ENCODE measurements around the gene CTU2.
A peak's percentile ranks its signal among the peaks of the same experiment; 100 is the strongest.

Gene CTU2

DNA sequence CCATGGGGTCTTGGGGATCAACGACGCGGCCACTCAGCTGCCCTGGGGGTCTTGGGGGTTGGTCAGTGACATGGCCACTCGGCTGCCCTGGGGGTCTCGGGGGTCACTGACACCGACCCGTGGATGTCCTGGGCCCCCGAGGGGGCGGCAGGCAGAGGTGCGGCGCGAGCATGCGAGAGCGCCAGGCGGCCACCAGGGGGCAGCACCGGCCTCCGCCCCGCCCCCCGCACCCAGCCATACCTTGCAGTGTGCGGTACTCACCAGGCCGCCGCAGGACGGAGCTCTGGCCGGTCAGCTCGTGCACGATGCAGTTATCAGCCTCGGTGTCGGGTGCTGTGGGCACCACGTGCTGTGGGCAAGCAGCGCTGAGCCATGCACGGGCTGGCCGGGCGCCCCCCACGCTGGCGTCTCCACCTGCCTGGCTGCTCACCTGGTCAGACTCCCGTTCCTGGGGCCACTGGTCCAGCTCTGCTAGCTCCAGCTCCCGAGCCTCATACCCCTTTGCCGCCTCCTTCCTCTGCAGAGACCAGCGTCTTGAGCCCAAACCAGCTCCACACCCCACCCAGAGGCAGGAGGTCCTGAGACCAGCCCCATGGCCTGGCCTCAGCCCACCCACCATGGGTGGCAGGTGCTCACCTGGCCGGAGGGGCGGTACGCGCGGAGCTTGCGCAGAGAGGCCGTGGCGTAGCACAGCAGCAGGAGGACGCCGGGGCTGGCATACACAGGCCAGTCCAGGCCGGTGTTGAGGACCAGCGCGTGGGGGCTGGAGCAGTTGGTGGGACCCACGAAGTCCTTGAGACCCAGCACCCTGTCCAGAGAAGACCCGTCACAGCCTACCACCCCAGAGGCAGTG lies 31.2 kb downstream of the CTU2 start (continued):
- TF ChIP-seq ZNF169 (tag by site-specific recombination; IDR thresholded peaks at IDR 0.05) (no peak), FEZF1 (tag by site-specific recombination; IDR thresholded peaks at IDR 0.05) (no peak), ZNF558 (tag by site-specific recombination; IDR thresholded peaks at IDR 0.05) (no peak), ZNF707 (tag by site-specific recombination; IDR thresholded peaks at IDR 0.05) (no peak), SCRT1 (tag by site-specific recombination; IDR thresholded peaks at IDR 0.05; ENCODE audit: borderline replicate concordance) (no peak), ZNF202 (tag by site-specific recombination; IDR thresholded peaks at IDR 0.05; ENCODE audit: borderline replicate concordance) (no peak), ZNF785 (tag by site-specific recombination; IDR thresholded peaks at IDR 0.05) (no peak), GLIS2 (tag by site-specific recombination; IDR thresholded peaks at IDR 0.05) (peak; percentile 71), ZNF624 (tag by site-specific recombination; IDR thresholded peaks at IDR 0.05) (no peak), ZNF302 (tag by site-specific recombination; IDR thresholded peaks at IDR 0.05; ENCODE audit: low read depth) (no peak), ZIC2 (tag by site-specific recombination; IDR thresholded peaks at IDR 0.05) (peak; percentile 18; the same call in 1 of the 2 replicates), ZNF658 (tag by site-specific recombination; IDR thresholded peaks at IDR 0.05) (no peak)
- TF ChIP-seq, protein P1, sequence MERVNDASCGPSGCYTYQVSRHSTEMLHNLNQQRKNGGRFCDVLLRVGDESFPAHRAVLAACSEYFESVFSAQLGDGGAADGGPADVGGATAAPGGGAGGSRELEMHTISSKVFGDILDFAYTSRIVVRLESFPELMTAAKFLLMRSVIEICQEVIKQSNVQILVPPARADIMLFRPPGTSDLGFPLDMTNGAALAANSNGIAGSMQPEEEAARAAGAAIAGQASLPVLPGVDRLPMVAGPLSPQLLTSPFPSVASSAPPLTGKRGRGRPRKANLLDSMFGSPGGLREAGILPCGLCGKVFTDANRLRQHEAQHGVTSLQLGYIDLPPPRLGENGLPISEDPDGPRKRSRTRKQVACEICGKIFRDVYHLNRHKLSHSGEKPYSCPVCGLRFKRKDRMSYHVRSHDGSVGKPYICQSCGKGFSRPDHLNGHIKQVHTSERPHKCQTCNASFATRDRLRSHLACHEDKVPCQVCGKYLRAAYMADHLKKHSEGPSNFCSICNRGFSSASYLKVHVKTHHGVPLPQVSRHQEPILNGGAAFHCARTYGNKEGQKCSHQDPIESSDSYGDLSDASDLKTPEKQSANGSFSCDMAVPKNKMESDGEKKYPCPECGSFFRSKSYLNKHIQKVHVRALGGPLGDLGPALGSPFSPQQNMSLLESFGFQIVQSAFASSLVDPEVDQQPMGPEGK (tag by site-specific recombination; IDR thresholded peaks at IDR 0.05), result peak; percentile 97

DNA sequence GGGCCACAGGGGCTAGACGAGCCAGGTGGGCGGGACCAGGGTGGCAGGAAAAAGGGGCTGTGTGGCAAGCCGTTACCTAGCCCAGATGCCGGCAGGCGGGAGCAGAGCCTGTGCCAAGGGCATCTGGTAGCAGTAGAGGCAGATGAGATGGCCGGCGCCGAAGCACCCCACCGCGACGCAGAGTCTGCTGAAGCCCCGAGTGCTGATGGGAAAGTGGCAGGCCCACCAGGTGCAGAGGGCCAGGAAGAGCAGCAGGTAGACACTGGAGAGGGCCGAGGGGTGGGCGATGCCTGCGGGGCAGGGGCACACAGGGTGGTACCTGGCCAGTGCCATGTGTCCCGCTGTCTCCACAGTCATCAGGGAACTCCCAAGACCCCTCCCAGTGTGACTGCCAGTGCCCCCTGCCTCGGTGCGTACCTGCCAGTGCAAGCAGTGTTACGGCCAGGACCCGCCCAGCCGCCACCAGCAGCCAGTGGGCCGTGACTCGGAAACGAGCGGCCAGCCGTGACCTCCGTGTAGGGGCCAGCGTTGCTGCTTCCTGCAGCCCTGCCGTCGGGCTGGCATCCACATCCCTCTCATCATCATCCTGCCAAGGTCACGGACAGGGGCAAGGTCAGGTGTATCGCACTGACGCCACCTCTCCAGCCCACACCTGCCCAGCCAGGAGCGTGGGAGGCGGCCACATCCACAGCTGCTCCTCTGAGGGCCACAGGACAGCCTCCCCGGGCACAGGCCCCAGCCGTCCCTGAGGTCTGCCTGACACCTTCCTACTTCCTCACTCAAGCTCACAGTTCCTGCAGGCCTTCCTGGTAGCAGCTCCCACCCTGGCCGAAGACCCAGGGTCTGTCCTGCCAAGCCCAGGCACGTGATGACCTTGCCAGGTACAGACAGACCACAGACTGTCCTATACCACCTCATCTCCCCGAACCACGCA lies 32.1 kb downstream of the CTU2 start:
- TF ChIP-seq ZNF16 (tag by site-specific recombination; IDR thresholded peaks at IDR 0.05; ENCODE audit: low read depth) (no peak), TRIM28 (IDR thresholded peaks at IDR 0.05; ENCODE audit: borderline replicate concordance, low read length) (no peak), ZNF792 (tag by site-specific recombination; IDR thresholded peaks at IDR 0.05) (no peak)
- TF ChIP-seq, protein P2, sequence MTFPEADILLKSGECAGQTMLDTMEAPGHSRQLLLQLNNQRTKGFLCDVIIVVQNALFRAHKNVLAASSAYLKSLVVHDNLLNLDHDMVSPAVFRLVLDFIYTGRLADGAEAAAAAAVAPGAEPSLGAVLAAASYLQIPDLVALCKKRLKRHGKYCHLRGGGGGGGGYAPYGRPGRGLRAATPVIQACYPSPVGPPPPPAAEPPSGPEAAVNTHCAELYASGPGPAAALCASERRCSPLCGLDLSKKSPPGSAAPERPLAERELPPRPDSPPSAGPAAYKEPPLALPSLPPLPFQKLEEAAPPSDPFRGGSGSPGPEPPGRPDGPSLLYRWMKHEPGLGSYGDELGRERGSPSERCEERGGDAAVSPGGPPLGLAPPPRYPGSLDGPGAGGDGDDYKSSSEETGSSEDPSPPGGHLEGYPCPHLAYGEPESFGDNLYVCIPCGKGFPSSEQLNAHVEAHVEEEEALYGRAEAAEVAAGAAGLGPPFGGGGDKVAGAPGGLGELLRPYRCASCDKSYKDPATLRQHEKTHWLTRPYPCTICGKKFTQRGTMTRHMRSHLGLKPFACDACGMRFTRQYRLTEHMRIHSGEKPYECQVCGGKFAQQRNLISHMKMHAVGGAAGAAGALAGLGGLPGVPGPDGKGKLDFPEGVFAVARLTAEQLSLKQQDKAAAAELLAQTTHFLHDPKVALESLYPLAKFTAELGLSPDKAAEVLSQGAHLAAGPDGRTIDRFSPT (tag by site-specific recombination; IDR thresholded peaks at IDR 0.05), result peak; percentile 53; the same call in 1 of the 2 replicates
- POLR2A ChIA-PET, result interaction anchor here (0.7 to 1.4 kb wide), 3 partner anchors 47 to 74 kb away, joined by 3 to 19 read pairs (median 14); partner anchors contain the start of genes APRT and PIEZO1
- Histone ChIP-seq H3K36me3 (ENCODE audit: control insufficient read depth in 2 of 2, insufficient read depth in 1 of 2, low read length in 2 of 2) (peaks cover 0 to 57% of the 10 kb centered on the region in 2 experiments; a peak in 1 of 3 replicates), H3K27ac (ENCODE audit: extremely low read depth, low read depth, low read length) (no peak overlapping the region), H3K9me3 (ENCODE audit: control insufficient read depth, insufficient read depth, low read depth, low read length) (no peaks in the 10 kb centered on the region), H3K4me1 (ENCODE audit: control insufficient read depth, insufficient read depth, low read length) (no peaks in the 10 kb centered on the region; the same call in 1 of the 2 replicates), H3K4me3 (ENCODE audit: low read depth, low read length) (no peak overlapping the region)
- CTCF ChIA-PET, result interaction anchor here (0.6 to 3.3 kb wide), 18 partner anchors 8 to 437 kb away, joined by 3 to 58 read pairs (median 8); no protein-coding TSS in a partner anchor

Measured in HEK293 (cell line).